ENCODE data around the gene CD55. TPM values are rescaled to one million over a fixed set of nuclear protein-coding genes. Genes with fewer than 3 reads are reported as not detected.

The CD55 gene
- total RNA-seq, 3 donors from 2014 or later (not counting 1 experiment from before 2014, with no cell fraction given), result 80.7 to 138 (median 113) TPM

GRCh38 chr1:207298186-207298585, 23.3 kb upstream of the CD55 start:
- no peak for ATAC-seq

GRCh38 chr1:207298636-207299398, 22.7 kb upstream of the CD55 start:
- intact Hi-C loops (cut with micrococcal nuclease), result no loop called here
- H3K27me3 Mint-ChIP-seq (ENCODE audit: low read depth in 2 of 2), result peaks cover 0 to 3% of the 10 kb centered on the region in 2 donors
- Histone ChIP-seq H3K4me1 (ENCODE audit: control insufficient read depth, insufficient read depth, low read length) (no peaks in the 10 kb centered on the region), H3K4me3 (ENCODE audit: low read length) (no peak overlapping the region), H3K9me3 (ENCODE audit: control insufficient read depth, insufficient read depth, low read length) (no peaks in the 10 kb centered on the region), H3K27me3 (ENCODE audit: control insufficient read depth, insufficient read depth, low read length) (no peaks in the 10 kb centered on the region), H3K27ac (ENCODE audit: low read length) (no peak overlapping the region), H3K36me3 (ENCODE audit: control insufficient read depth, insufficient read depth, low read length) (no peaks in the 10 kb centered on the region)
- H3K4me1 Mint-ChIP-seq, result peaks cover 0 to 5% of the 10 kb centered on the region in 2 donors
- H3K9me3 Mint-ChIP-seq, result no peaks in the 10 kb centered on the region
- H3K27ac Mint-ChIP-seq, result no peak overlapping the region
- no peak overlapping the region for H3K4me3 Mint-ChIP-seq
- WGBS (ENCODE audit: insufficient coverage), result 54% methylated on average over 4 of the region's 4 CpGs
- ATAC-seq (no peak), DNase-seq (no peak)
- TF ChIP-seq CTCF (IDR thresholded peaks at IDR 0.05), result no peak
- no peaks in the 10 kb centered on the region for H3K36me3 Mint-ChIP-seq

More at GRCh38 chr1:207298186-207298585, 23.3 kb upstream of the CD55 start:
- Histone ChIP-seq H3K36me3 (ENCODE audit: control insufficient read depth, insufficient read depth, low read length) (no peaks in the 10 kb centered on the region), H3K27ac (ENCODE audit: low read length) (no peak overlapping the region), H3K4me3 (ENCODE audit: low read length) (no peak overlapping the region), H3K9me3 (ENCODE audit: control insufficient read depth, insufficient read depth, low read length) (no peaks in the 10 kb centered on the region), H3K4me1 (ENCODE audit: control insufficient read depth, insufficient read depth, low read length) (no peaks in the 10 kb centered on the region), H3K27me3 (ENCODE audit: control insufficient read depth, insufficient read depth, low read length) (no peaks in the 10 kb centered on the region)
- TF ChIP-seq CTCF (IDR thresholded peaks at IDR 0.05), result no peak
- peaks cover 0 to 3% of the 10 kb centered on the region in 2 donors for H3K27me3 Mint-ChIP-seq (ENCODE audit: low read depth in 2 of 2)
- no peaks in the 10 kb centered on the region for H3K9me3 Mint-ChIP-seq
- peaks cover 0 to 3% of the 10 kb centered on the region in 2 donors for H3K4me1 Mint-ChIP-seq
- no peak overlapping the region for H3K27ac Mint-ChIP-seq
- H3K36me3 Mint-ChIP-seq, result no peaks in the 10 kb centered on the region
- DNase-seq, result no peak
- no peak overlapping the region for H3K4me3 Mint-ChIP-seq
- 86% methylated on average over 2 of the region's 2 CpGs for WGBS (ENCODE audit: insufficient coverage)
- intact Hi-C loops (cut with micrococcal nuclease), result no loop called here

GRCh38 chr1:207300970-207301369, 20.5 kb upstream of the CD55 start:
- Histone ChIP-seq H3K36me3 (ENCODE audit: control insufficient read depth, insufficient read depth, low read length) (no peaks in the 10 kb centered on the region), H3K4me3 (ENCODE audit: low read length) (no peak overlapping the region), H3K27ac (ENCODE audit: low read length) (no peak overlapping the region), H3K4me1 (ENCODE audit: control insufficient read depth, insufficient read depth, low read length) (no peaks in the 10 kb centered on the region), H3K27me3 (ENCODE audit: control insufficient read depth, insufficient read depth, low read length) (no peaks in the 10 kb centered on the region), H3K9me3 (ENCODE audit: control insufficient read depth, insufficient read depth, low read length) (no peaks in the 10 kb centered on the region)
- Mint-ChIP-seq H3K27ac (no peak overlapping the region), H3K4me3 (no peak overlapping the region), H3K27me3 (ENCODE audit: low read depth in 2 of 2) (peaks cover 0 to 3% of the 10 kb centered on the region in 2 donors), H3K4me1 (peaks cover 0 to 5% of the 10 kb centered on the region in 2 donors), H3K9me3 (no peaks in the 10 kb centered on the region), H3K36me3 (no peaks in the 10 kb centered on the region)
- ATAC-seq, result no peak
- DNase-seq, result no peak
- TF ChIP-seq CTCF (IDR thresholded peaks at IDR 0.05), result no peak
- intact Hi-C loops (cut with micrococcal nuclease), result no loop called here
